Vagina (tissue), 2 donors: Measurements from ENCODE around the gene ZNF689.

ENCODE experiments used
- POLR2A ChIP-seq, 2 donors: fragments of 450-650 bp; IDR thresholded peaks; one replicate each; pipeline ENCODE4 v1.6.1; 2017; ENCODE audit warnings: antibody characterized with exemption in 2 of 2, mild to moderate bottlenecking in 2 of 2, moderate library complexity in 2 of 2
- TF ChIP-seq, protein P1 (sequence below), 3 experiments: fragments of 450-650 bp in 2 of 3; fragments of 200-600 bp in 1 of 3; sonication (generic) in 1 of 3; IDR thresholded peaks; one replicate each; pipeline ENCODE4 v1.5.1; 2017 to 2019; ENCODE audit warnings: antibody characterized with exemption in 3 of 3, mild to moderate bottlenecking in 2 of 3, moderate library complexity in 2 of 3

DNA sequence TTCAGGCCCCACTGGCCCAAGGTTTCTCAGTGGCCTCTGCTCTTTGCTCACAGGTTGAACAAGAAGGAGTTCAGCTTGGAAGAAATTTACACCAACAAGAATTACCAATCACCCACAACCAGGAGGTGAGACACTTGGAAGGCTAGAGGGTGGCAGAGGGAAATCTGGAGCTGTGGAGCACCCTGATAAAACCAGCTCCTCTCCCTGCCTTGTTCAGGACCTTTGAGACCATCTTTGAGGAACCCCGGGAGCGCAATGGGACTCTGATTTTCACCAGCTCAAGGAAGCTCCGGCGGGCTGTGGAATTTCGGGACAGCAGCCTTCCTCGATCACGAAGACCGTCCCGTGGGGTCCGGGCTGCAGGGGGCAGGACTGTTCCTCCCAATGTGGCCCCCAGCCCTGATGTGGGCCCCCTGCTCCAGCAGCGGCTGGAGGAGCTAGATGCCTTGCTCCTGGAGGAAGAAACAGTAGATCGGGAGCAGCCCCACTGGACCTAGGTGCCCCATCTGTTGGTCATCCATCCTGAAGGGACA lies 45.7 kb upstream of the ZNF689 start:
- TF ChIP-seq, protein P1, sequence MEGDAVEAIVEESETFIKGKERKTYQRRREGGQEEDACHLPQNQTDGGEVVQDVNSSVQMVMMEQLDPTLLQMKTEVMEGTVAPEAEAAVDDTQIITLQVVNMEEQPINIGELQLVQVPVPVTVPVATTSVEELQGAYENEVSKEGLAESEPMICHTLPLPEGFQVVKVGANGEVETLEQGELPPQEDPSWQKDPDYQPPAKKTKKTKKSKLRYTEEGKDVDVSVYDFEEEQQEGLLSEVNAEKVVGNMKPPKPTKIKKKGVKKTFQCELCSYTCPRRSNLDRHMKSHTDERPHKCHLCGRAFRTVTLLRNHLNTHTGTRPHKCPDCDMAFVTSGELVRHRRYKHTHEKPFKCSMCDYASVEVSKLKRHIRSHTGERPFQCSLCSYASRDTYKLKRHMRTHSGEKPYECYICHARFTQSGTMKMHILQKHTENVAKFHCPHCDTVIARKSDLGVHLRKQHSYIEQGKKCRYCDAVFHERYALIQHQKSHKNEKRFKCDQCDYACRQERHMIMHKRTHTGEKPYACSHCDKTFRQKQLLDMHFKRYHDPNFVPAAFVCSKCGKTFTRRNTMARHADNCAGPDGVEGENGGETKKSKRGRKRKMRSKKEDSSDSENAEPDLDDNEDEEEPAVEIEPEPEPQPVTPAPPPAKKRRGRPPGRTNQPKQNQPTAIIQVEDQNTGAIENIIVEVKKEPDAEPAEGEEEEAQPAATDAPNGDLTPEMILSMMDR (IDR thresholded peaks at IDR 0.05), result no peak
- TF ChIP-seq POLR2A (IDR thresholded peaks at IDR 0.05), result no peak
